PC-9 (cell line): ENCODE results near the gene CXCL17.

Source experiments
- EZH2 ChIP-seq: fragments of 200-600 bp; sonication (generic); IDR thresholded peaks from 2 replicates; pipeline ENCODE4 v1.8.0; 2017; ENCODE audit warnings: antibody characterized with exemption, low read depth
- TF ChIP-seq, protein P1 (sequence below): fragments of 200-600 bp; sonication (generic); conservative IDR thresholded peaks from 2 replicates; pipeline ENCODE4 v1.6.1; 2017; ENCODE audit warnings: mixed run types, antibody characterized with exemption, mild to moderate bottlenecking, moderate library complexity

DNA sequence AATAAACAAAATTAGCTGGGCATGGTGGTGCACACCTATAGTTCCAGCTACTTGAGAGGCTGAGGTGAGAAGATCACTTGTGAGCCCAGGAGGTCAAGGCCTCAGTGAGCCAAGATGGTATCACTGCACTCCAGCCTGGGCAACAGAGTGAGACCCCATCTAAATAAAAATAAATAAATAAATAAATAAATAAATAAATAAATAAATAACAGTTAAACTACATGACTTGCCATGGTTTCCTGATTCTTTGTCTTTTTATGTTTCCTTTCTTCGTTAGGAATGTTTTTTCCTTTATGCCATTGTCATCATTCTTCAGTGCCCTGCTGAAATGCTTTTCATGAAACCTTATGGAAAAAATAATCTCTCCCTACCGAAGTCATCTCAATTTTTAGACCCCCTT is 35.2 kb upstream of the CXCL17 start:
- TF ChIP-seq, protein P1, sequence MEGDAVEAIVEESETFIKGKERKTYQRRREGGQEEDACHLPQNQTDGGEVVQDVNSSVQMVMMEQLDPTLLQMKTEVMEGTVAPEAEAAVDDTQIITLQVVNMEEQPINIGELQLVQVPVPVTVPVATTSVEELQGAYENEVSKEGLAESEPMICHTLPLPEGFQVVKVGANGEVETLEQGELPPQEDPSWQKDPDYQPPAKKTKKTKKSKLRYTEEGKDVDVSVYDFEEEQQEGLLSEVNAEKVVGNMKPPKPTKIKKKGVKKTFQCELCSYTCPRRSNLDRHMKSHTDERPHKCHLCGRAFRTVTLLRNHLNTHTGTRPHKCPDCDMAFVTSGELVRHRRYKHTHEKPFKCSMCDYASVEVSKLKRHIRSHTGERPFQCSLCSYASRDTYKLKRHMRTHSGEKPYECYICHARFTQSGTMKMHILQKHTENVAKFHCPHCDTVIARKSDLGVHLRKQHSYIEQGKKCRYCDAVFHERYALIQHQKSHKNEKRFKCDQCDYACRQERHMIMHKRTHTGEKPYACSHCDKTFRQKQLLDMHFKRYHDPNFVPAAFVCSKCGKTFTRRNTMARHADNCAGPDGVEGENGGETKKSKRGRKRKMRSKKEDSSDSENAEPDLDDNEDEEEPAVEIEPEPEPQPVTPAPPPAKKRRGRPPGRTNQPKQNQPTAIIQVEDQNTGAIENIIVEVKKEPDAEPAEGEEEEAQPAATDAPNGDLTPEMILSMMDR: no peak
- TF ChIP-seq EZH2: no peak
